ENCODE results near the gene ASTN2. TPM values are rescaled to one million over a fixed set of nuclear protein-coding genes. Genes with fewer than 3 reads are reported as not detected.

Gene ASTN2
- polyA plus RNA-seq, 1 donor from 2014 or later: 6.8 TPM

GRCh38 chr9:116541402-116541801, 873.5 kb downstream of the ASTN2 start:
- H3F3A ChIP-seq (ENCODE audit: insufficient read depth, low read length, poor library complexity, severe bottlenecking): no peaks in the 10 kb centered on the region
- H3K79me2 ChIP-seq (replicated peaks; ENCODE audit: insufficient read depth, low read length): no peaks in the 10 kb centered on the region

GRCh38 chr9:116539549-116539948, 875.3 kb downstream of the ASTN2 start:
- Histone ChIP-seq H3K27me3 (ENCODE audit: insufficient read depth, low read depth, low read length) (no peaks in the 10 kb centered on the region), H3K36me3 (ENCODE audit: insufficient read depth, low read length) (no peaks in the 10 kb centered on the region), H3K4me3 (ENCODE audit: low read length) (no peak overlapping the region), H3K27ac (ENCODE audit: low read length) (no peak overlapping the region), H3K9me3 (ENCODE audit: low read length) (no peaks in the 10 kb centered on the region), H4K20me1 (ENCODE audit: insufficient read depth) (no peaks in the 10 kb centered on the region), H3F3A (ENCODE audit: insufficient read depth, low read length, poor library complexity, severe bottlenecking) (no peaks in the 10 kb centered on the region), H2AFZ (ENCODE audit: low read depth, low read length) (no peak overlapping the region), H3K4me2 (ENCODE audit: low read length) (no peak overlapping the region), H3K9me2 (ENCODE audit: insufficient read depth, low read length) (no peaks in the 10 kb centered on the region), H3K9ac (ENCODE audit: low read length) (no peak overlapping the region), H3K79me2 (replicated peaks; ENCODE audit: insufficient read depth, low read length) (no peaks in the 10 kb centered on the region)
- TF ChIP-seq EZH2 (IDR thresholded peaks at IDR 0.05; ENCODE audit: borderline replicate concordance, insufficient read depth, low read length, poor library complexity, severe bottlenecking) (no peak), POLR2AphosphoS5 (IDR thresholded peaks at IDR 0.05) (no peak), SMC3 (conservative IDR thresholded peaks at IDR 0.05; ENCODE audit: poor library complexity) (no peak), CTCF (IDR thresholded peaks at IDR 0.05; ENCODE audit: poor library complexity, severe bottlenecking) (no peak), TAF1 (IDR thresholded peaks at IDR 0.05; ENCODE audit: low read depth) (no peak), MXI1 (conservative IDR thresholded peaks at IDR 0.05; ENCODE audit: poor library complexity, severe bottlenecking) (no peak), RAD21 (conservative IDR thresholded peaks at IDR 0.05) (no peak), REST (IDR thresholded peaks at IDR 0.05; ENCODE audit: borderline replicate concordance) (no peak), EP300 (conservative IDR thresholded peaks at IDR 0.05; ENCODE audit: poor library complexity, severe bottlenecking) (no peak)

More at GRCh38 chr9:116541402-116541801, 873.5 kb downstream of the ASTN2 start:
- Histone ChIP-seq H3K9ac (ENCODE audit: low read length) (no peak overlapping the region), H3K9me3 (ENCODE audit: low read length) (no peaks in the 10 kb centered on the region), H3K4me2 (ENCODE audit: low read length) (no peak overlapping the region), H2AFZ (ENCODE audit: low read depth, low read length) (no peak overlapping the region), H3K27me3 (ENCODE audit: insufficient read depth, low read depth, low read length) (no peaks in the 10 kb centered on the region), H3K36me3 (ENCODE audit: insufficient read depth, low read length) (no peaks in the 10 kb centered on the region), H3K27ac (ENCODE audit: low read length) (no peak overlapping the region), H3K4me3 (ENCODE audit: low read length) (no peak overlapping the region), H3K9me2 (ENCODE audit: insufficient read depth, low read length) (no peaks in the 10 kb centered on the region), H4K20me1 (ENCODE audit: insufficient read depth) (no peaks in the 10 kb centered on the region)
- no peak for TF ChIP-seq EZH2 (IDR thresholded peaks at IDR 0.05; ENCODE audit: borderline replicate concordance, insufficient read depth, low read length, poor library complexity, severe bottlenecking)
- no peak for TF ChIP-seq RAD21 (conservative IDR thresholded peaks at IDR 0.05)
- TF ChIP-seq EP300 (conservative IDR thresholded peaks at IDR 0.05; ENCODE audit: poor library complexity, severe bottlenecking): no peak
- TF ChIP-seq CTCF (IDR thresholded peaks at IDR 0.05; ENCODE audit: poor library complexity, severe bottlenecking): no peak
